ENCODE measurements around the gene C5AR2. TPM values are rescaled to one million over a fixed set of nuclear protein-coding genes. Genes with fewer than 3 reads are reported as not detected.
"Not testable (repeated sequence)": the region's sequence is repeated elsewhere in the genome, so short reads cannot be mapped to it uniquely, and the experiment has no call there.

C5AR2 gene
- 0.86 and 0.95 TPM in 2 replicates for total RNA-seq

- intact Hi-C loops (cut with micrococcal nuclease), result no loop called here
Measured at GRCh38 chr19:47331931-47332547, at the start of gene C5AR2. Gene C5AR2, plus strand, starts transcription at chr19:47332175. Its CDS starts 8,625 bp downstream, at chr19:47340800.

DNA sequence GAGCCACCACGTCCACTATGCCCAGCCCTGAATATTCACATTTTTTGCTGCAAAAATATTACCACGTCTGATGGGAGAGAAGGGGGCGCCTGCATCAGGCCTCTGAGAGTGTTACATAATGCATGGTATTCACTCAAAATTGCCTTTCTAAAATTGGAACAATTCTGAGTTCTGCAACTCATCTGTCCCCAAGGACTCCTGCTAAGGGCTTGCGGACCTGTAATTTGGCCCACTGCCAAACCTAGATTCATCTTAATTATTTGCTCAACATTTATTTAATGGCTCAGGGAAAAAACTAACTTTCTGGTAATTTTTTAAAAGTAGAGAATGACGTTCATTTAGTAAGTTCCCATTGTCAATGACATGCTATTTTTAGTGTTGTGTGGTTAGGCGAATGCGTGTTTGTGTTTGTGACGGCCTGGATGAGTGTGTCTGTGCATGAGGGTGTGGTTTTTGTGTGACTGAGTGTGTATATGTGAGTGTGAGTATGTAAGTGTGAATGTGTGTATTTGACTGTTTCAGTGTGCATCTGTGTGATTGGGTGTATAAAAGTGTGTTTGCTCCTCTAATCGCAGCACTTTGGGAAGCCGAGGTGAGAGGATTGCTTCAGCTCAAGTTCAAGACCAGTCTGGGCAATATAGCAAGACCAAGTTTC is 48.4 kb upstream of the C5AR2 start:
- intact Hi-C loops (cut with micrococcal nuclease), result loop anchor here (1.0 kb wide), 1 partner anchor 108 kb away; no protein-coding TSS in a partner anchor

GRCh38 chr19:47284324-47284899 is 47.6 kb upstream of the C5AR2 start:
- intact Hi-C loops (cut with micrococcal nuclease), result loop anchor here (1.0 kb wide), 1 partner anchor 107 kb away; no protein-coding TSS in a partner anchor

DNA sequence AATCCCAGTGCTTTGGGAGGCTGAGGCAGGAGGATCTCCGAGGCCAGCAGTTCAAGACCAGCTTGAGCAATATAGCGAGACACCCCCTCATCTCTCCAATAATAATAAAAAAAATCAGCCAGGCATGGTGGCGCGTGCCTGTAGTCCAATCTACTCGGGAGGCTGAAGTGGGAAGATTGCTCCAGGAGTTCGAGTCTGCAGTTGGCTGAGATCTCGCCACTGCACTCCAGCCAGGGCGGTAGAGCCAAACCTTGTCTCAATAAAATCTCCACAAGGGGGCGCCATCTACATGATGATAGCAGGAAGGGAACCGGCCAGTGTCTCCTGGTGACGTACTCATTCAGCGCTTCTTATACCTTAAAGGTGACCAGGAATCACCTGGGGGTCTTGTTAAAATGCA is 35.9 kb upstream of the C5AR2 start:
- intact Hi-C loops (cut with micrococcal nuclease), result loop anchor here (1.0 to 2.0 kb wide), 2 partner anchors 95 to 131 kb away; no protein-coding TSS in a partner anchor

GRCh38 chr19:47300867-47301266 is 31.1 kb upstream of the C5AR2 start:
- intact Hi-C loops (cut with micrococcal nuclease), result not testable (repeated sequence)

GRCh38 chr19:47302249-47302648 is 29.7 kb upstream of the C5AR2 start:
- intact Hi-C loops (cut with micrococcal nuclease), result no loop called here

DNA sequence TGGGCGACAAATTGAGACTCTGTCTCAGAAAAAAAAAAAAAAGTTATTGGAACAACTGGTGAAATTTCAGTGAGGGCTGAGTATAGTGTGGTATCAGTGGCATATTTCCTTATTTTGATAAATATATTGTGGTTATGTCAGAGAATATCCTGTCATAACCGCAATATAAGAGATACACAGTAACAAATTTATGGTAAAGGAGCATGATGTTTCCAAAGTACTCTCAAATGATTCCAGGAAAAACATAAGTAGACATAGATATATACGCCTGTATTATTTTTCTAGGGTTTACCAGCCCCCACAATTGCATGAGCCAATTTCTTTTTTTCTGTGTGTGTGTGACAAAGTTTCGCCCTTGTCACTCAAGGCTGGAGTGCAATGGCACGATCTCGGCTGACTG is 28.0 kb upstream of the C5AR2 start:
- intact Hi-C loops (cut with micrococcal nuclease), result no loop called here

DNA sequence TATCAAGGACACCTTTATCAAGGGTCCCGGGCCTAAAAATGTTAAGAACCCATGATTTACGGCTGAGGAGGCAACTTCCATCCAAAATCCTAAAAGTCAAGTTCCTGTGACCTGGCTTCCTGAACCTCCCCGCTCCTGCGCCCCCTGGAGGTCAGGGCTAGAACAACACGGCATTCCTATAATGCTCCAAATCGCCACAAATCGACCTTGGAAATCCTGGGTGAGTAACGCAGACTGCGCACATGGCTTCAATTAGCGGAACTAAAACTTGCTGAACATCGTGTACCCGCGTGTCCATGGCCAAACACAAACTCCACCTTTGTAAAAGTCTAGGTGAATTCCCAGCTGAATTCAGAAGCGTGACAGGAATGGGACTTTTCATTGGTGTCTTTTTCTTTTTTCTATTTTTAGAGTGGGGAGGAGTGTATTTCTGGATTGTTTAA is 26.6 kb upstream of the C5AR2 start:
- intact Hi-C loops (cut with micrococcal nuclease), result no loop called here

DNA sequence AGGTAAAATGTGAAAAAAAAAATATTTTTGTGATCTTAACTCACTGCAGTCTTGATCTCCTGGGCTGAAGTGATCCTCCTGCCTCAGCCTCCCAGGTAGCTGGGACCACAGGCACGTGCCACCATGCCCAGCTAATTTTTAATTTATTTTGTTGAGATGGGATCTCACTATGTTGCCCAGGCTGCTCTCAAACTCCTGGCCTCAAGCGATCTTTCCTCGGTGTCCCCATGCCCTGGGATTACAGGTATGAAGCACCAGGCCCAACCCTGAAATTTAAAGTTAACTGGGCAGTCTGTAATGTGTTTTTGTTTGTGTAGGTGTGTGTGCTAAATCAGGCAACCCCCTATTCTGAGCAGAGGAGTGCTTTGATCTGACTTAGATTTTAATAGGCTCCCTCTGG is 25.7 kb upstream of the C5AR2 start:
- intact Hi-C loops (cut with micrococcal nuclease), result no loop called here

- intact Hi-C loops (cut with micrococcal nuclease), result no loop called here
Measured at GRCh38 chr19:47309038-47309437, 22.9 kb upstream of the C5AR2 start.

DNA sequence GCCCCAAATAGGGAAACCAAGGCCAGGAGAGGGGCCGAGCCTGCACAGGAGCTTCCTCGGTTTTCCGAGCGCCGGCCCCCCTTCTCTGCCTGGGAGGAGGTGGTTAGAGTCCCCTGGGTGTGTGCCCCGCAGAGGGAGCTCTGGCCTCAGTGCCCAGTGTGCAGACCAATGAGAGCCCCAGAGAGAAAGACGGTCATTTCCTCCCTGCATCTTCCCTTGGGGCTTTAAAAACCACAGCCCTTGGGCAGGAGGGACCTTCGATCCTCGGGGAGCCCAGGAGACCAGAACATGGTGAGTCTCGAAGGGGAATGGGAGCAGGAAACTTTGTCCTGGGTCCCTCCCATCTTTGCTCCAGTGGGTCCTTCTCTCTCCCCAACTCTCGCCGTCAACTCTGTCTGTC is 22.4 kb upstream of the C5AR2 start, which contains the start of gene C5AR1:
Gene C5AR1 (plus strand): TSS at position 254 of the 400 bp plus-strand sequence. CDS start 35 bp downstream, at position 289.
- intact Hi-C loops (cut with micrococcal nuclease), result no loop called here

GRCh38 chr19:47310323-47310722 is 21.7 kb upstream of the C5AR2 start:
- intact Hi-C loops (cut with micrococcal nuclease), result no loop called here

- intact Hi-C loops (cut with micrococcal nuclease), result no loop called here
Measured at GRCh38 chr19:47310819-47311218, 21.2 kb upstream of the C5AR2 start.

- intact Hi-C loops (cut with micrococcal nuclease), result no loop called here
Measured at GRCh38 chr19:47312366-47313006, 19.5 kb upstream of the C5AR2 start.

DNA sequence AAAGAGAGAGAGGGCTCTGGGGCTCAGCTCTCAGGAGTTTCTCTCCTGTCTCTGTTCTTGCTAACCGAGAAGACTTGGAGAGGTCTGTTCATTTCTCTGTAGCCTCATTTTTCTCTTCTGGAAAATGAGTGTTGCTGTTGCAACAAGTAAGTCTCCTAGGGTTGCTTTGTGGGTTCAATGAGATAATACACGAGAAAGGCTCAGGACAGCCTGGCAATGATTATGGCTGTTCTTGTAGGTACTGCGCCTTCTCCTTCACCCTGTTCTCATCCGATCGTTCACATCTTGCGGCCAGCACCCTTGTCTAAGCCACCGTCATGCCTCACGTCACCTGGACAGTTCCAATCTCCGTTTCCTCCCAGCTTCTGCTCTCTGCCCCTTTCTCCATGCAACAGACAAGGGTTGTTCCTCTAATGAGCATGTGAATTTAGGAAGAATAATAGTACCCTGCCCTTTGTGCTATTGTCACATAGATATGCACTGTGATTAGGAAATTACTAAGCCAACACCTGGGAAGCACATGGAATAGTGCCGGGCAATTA is 18.1 kb upstream of the C5AR2 start:
- intact Hi-C loops (cut with micrococcal nuclease), result no loop called here

GRCh38 chr19:47315125-47315821 is 16.7 kb upstream of the C5AR2 start:
- intact Hi-C loops (cut with micrococcal nuclease), result no loop called here

DNA sequence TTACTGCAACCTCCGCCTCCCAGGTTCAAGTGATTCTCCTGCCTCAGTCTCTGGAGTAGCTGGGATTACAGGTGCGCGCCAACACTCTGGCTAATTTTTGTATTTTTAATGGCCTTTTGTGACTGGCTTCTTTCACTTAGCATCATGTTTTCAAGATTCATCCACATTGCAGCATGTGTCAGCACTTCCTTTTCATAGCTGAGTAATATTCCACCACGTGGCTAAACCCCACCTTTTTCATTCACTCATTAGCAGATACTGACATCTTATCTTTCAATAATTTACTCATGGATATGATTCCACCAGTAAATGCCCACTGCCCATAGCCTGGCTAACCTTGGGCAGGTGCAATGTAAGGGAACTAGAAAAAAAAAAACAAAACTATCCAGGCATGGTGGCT is 15.5 kb upstream of the C5AR2 start:
- intact Hi-C loops (cut with micrococcal nuclease), result no loop called here

DNA sequence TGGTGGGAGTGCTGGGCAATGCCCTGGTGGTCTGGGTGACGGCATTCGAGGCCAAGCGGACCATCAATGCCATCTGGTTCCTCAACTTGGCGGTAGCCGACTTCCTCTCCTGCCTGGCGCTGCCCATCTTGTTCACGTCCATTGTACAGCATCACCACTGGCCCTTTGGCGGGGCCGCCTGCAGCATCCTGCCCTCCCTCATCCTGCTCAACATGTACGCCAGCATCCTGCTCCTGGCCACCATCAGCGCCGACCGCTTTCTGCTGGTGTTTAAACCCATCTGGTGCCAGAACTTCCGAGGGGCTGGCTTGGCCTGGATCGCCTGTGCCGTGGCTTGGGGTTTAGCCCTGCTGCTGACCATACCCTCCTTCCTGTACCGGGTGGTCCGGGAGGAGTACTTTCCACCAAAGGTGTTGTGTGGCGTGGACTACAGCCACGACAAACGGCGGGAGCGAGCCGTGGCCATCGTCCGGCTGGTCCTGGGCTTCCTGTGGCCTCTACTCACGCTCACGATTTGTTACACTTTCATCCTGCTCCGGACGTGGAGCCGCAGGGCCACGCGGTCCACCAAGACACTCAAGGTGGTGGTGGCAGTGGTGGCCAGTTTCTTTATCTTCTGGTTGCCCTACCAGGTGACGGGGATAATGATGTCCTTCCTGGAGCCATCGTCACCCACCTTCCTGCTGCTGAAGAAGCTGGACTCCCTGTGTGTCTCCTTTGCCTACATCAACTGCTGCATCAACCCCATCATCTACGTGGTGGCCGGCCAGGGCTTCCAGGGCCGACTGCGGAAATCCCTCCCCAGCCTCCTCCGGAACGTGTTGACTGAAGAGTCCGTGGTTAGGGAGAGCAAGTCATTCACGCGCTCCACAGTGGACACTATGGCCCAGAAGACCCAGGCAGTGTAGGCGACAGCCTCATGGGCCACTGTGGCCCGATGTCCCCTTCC is 11.8 kb upstream of the C5AR2 start:
- intact Hi-C loops (cut with micrococcal nuclease), result no loop called here

DNA sequence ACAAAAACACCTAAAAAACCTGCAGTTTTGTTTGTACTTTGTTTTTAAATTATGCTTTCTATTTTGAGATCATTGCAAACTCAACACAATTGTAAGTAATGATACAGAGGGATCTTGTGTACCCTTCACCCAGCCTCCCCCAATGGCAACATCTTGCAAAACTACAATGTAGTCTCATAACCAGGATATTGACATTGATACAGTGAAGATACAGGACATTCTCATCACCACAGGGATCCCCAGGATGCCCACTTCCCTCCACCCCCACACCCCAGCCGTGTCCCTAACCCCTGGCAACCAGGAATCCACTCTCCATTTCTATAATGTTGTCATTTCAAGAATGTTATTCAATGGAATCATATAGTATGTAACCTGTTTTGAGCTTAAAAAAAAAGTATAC is 10.3 kb upstream of the C5AR2 start:
- intact Hi-C loops (cut with micrococcal nuclease), result no loop called here

DNA sequence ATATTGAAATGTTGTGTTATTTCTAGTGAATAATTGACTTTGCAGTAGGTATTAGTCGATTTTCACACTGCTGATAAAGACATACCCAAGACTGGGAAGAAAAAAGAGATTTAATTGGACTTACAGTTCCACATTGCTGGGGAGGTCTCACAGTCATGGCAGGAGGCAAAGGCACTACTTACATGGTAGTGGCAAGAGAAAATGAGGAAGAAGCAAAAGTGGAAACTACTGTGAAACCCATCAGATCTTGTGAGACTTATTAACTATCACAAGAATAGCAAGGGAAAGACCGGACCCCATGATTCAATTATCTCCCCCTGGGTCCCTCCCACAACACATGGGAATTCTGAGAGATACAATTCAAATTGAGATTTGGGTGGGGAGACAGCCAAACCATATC is 9.9 kb upstream of the C5AR2 start:
- intact Hi-C loops (cut with micrococcal nuclease), result no loop called here

All from T-helper 2 cell treated with Interferon-gamma antibody and Interleukin-4, amounts not matched to agents 100 ng/mL and 5 ng/mL, for 36 hours (primary cell).